HL-60 (cell line): ENCODE results near the gene AGO4.

Experiments
- TF ChIP-seq, protein P1 (sequence below): IDR thresholded peaks from one replicate; pipeline ENCODE4 v1.5.1; 2011; ENCODE audit warnings: low read length, control low read depth, inconsistent platforms; ENCODE audit not compliant: insufficient read depth
- TF ChIP-seq, protein P2 (sequence below): IDR thresholded peaks from 2 replicates; pipeline ENCODE4 v1.6.1; 2012; ENCODE audit warnings: low read depth; ENCODE audit not compliant: insufficient replicate concordance

DNA sequence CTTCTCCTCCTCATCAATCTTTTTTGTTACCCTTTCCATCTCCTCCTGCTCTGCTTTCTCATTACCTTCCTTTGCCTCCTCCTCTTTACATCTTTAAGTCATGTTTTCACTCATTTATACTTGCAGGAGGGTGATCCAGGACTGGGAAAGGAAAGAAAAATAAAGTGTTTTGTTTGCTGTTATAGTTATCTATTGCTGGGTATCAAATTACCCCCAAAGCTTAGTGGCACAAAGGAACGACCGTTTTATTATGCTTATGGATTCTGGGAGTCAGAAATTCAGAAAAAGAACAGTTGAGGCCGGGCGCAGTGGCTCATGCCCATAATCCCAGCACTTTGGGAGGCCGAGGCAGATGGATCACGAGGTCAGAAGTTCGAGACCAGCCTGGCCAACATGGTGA lies 12.5 kb upstream of the AGO4 start:
- TF ChIP-seq, protein P1, sequence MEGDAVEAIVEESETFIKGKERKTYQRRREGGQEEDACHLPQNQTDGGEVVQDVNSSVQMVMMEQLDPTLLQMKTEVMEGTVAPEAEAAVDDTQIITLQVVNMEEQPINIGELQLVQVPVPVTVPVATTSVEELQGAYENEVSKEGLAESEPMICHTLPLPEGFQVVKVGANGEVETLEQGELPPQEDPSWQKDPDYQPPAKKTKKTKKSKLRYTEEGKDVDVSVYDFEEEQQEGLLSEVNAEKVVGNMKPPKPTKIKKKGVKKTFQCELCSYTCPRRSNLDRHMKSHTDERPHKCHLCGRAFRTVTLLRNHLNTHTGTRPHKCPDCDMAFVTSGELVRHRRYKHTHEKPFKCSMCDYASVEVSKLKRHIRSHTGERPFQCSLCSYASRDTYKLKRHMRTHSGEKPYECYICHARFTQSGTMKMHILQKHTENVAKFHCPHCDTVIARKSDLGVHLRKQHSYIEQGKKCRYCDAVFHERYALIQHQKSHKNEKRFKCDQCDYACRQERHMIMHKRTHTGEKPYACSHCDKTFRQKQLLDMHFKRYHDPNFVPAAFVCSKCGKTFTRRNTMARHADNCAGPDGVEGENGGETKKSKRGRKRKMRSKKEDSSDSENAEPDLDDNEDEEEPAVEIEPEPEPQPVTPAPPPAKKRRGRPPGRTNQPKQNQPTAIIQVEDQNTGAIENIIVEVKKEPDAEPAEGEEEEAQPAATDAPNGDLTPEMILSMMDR = no peak
- TF ChIP-seq, protein P2, sequence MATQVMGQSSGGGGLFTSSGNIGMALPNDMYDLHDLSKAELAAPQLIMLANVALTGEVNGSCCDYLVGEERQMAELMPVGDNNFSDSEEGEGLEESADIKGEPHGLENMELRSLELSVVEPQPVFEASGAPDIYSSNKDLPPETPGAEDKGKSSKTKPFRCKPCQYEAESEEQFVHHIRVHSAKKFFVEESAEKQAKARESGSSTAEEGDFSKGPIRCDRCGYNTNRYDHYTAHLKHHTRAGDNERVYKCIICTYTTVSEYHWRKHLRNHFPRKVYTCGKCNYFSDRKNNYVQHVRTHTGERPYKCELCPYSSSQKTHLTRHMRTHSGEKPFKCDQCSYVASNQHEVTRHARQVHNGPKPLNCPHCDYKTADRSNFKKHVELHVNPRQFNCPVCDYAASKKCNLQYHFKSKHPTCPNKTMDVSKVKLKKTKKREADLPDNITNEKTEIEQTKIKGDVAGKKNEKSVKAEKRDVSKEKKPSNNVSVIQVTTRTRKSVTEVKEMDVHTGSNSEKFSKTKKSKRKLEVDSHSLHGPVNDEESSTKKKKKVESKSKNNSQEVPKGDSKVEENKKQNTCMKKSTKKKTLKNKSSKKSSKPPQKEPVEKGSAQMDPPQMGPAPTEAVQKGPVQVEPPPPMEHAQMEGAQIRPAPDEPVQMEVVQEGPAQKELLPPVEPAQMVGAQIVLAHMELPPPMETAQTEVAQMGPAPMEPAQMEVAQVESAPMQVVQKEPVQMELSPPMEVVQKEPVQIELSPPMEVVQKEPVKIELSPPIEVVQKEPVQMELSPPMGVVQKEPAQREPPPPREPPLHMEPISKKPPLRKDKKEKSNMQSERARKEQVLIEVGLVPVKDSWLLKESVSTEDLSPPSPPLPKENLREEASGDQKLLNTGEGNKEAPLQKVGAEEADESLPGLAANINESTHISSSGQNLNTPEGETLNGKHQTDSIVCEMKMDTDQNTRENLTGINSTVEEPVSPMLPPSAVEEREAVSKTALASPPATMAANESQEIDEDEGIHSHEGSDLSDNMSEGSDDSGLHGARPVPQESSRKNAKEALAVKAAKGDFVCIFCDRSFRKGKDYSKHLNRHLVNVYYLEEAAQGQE = no peak
